Measurements from ENCODE around the gene PRAME. TPM values are rescaled to one million over a fixed set of nuclear protein-coding genes. Genes with fewer than 3 reads are reported as not detected.

The PRAME gene
- total and polyA plus RNA-seq, 2 of the 13 experiments (the other 11 are each of a cell fraction or from before 2014, with no cell fraction given), result 0.11 to 0.83 TPM

GRCh38 chr22:22590136-22590891 lies 31.2 kb upstream of the PRAME start:
- Histone ChIP-seq H3K27me3 (ENCODE audit: control insufficient read depth in 1 of 2, insufficient read depth in 2 of 2, low read length in 2 of 2) (0 out of 5 replicates have a peak, but pooled peaks cover 2 to 11% of the 10 kb centered on the region in 2 experiments), H3K27ac (ENCODE audit: extremely low read length, insufficient read depth, low read length) (no peak overlapping the region), H3K9ac (ENCODE audit: insufficient read depth, low read depth, low read length) (no peak overlapping the region), H2AFZ (ENCODE audit: low read length) (no peak overlapping the region), H4K20me1 (ENCODE audit: insufficient read depth, low read length) (no peaks in the 10 kb centered on the region; the same call in 1 of the 2 replicates), H3K79me2 (ENCODE audit: insufficient read depth, low read length) (no peaks in the 10 kb centered on the region), H3K4me1 (ENCODE audit: insufficient read depth, low read length) (no peaks in the 10 kb centered on the region), H3K36me3 (replicated peaks in 1 of 2; ENCODE audit: control insufficient read depth in 1 of 2, insufficient read depth in 2 of 2, low read length in 2 of 2) (no peaks in the 10 kb centered on the region), H3K4me3 (replicated peaks in 1 of 3; ENCODE audit: insufficient read depth in 1 of 3, low read depth in 2 of 3, low read length in 3 of 3) (no peak overlapping the region), H3K9me3 (ENCODE audit: low read length) (no peaks in the 10 kb centered on the region), H3K4me2 (ENCODE audit: low read depth, low read length) (no peak overlapping the region)
- in situ Hi-C loops (cut with HindIII; ENCODE audit: extremely low pct_ligation_motif_present, low pct_unique_long_range_greater_than_20kb), result no loop called here
- FAIRE-seq (no peak), ATAC-seq (no peak), DNase-seq (ENCODE audit: low spot score) (no peak)
- TF ChIP-seq, protein P1, sequence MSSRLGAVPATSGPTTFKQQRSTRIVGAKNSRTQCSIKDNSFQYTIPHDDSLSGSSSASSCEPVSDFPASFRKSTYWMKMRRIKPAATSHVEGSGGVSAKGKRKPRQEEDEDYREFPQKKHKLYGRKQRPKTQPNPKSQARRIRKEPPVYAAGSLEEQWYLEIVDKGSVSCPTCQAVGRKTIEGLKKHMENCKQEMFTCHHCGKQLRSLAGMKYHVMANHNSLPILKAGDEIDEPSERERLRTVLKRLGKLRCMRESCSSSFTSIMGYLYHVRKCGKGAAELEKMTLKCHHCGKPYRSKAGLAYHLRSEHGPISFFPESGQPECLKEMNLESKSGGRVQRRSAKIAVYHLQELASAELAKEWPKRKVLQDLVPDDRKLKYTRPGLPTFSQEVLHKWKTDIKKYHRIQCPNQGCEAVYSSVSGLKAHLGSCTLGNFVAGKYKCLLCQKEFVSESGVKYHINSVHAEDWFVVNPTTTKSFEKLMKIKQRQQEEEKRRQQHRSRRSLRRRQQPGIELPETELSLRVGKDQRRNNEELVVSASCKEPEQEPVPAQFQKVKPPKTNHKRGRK (CRISPR knock-in tag; IDR thresholded peaks at IDR 0.05), result no peak
- TF ChIP-seq ADNP (CRISPR knock-in tag; IDR thresholded peaks at IDR 0.05), result no peak
- no peak for TF ChIP-seq ZNF660 (CRISPR knock-in tag; IDR thresholded peaks at IDR 0.05; ENCODE audit: borderline replicate concordance, low read depth)
- no peak for TF ChIP-seq KLF16 (CRISPR knock-in tag; IDR thresholded peaks at IDR 0.05)
- no peak for TF ChIP-seq TERF1 (CRISPR knock-in tag; IDR thresholded peaks at IDR 0.05)
- no peak for TF ChIP-seq ZFYVE20 (CRISPR knock-in tag; IDR thresholded peaks at IDR 0.05; ENCODE audit: borderline replicate concordance, low read depth)
- TF ChIP-seq ATF7 (IDR thresholded peaks at IDR 0.05), result no peak
- no peak for TF ChIP-seq ATF7 (CRISPR knock-in tag; IDR thresholded peaks at IDR 0.05)
- TF ChIP-seq TBP (CRISPR knock-in tag; IDR thresholded peaks at IDR 0.05), result no peak
- TF ChIP-seq, protein P2, sequence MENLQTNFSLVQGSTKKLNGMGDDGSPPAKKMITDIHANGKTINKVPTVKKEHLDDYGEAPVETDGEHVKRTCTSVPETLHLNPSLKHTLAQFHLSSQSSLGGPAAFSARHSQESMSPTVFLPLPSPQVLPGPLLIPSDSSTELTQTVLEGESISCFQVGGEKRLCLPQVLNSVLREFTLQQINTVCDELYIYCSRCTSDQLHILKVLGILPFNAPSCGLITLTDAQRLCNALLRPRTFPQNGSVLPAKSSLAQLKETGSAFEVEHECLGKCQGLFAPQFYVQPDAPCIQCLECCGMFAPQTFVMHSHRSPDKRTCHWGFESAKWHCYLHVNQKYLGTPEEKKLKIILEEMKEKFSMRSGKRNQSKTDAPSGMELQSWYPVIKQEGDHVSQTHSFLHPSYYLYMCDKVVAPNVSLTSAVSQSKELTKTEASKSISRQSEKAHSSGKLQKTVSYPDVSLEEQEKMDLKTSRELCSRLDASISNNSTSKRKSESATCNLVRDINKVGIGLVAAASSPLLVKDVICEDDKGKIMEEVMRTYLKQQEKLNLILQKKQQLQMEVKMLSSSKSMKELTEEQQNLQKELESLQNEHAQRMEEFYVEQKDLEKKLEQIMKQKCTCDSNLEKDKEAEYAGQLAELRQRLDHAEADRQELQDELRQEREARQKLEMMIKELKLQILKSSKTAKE (CRISPR knock-in tag; IDR thresholded peaks at IDR 0.05; ENCODE audit: borderline replicate concordance), result no peak
- no peak for TF ChIP-seq ZNF878 (CRISPR knock-in tag; IDR thresholded peaks at IDR 0.05)
- no peak for TF ChIP-seq ZNF788 (CRISPR knock-in tag; IDR thresholded peaks at IDR 0.05; ENCODE audit: borderline replicate concordance)
- TF ChIP-seq DNMT1 (CRISPR knock-in tag; IDR thresholded peaks at IDR 0.05), result no peak
- TF ChIP-seq RFXANK (CRISPR knock-in tag; IDR thresholded peaks at IDR 0.05), result no peak
- TF ChIP-seq, protein P3, sequence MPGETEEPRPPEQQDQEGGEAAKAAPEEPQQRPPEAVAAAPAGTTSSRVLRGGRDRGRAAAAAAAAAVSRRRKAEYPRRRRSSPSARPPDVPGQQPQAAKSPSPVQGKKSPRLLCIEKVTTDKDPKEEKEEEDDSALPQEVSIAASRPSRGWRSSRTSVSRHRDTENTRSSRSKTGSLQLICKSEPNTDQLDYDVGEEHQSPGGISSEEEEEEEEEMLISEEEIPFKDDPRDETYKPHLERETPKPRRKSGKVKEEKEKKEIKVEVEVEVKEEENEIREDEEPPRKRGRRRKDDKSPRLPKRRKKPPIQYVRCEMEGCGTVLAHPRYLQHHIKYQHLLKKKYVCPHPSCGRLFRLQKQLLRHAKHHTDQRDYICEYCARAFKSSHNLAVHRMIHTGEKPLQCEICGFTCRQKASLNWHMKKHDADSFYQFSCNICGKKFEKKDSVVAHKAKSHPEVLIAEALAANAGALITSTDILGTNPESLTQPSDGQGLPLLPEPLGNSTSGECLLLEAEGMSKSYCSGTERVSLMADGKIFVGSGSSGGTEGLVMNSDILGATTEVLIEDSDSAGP (CRISPR knock-in tag; IDR thresholded peaks at IDR 0.05; ENCODE audit: borderline replicate concordance), result no peak
- ChIA-PET POLR2A (no interaction called here), CTCF (ENCODE audit: low intra/inter-chr PET ratio, low total read pairs) (no interaction called here)
- WGBS (ENCODE audit: low lambda C conversion rate), result 38% methylated on average over 8 of the region's 8 CpGs
- intact Hi-C loops (cut with micrococcal nuclease; ENCODE audit: unreplicated experiment), result no loop called here
- BruUV-seq (replicated peaks), result no TSS peak

Data from HepG2 (cell line).